ENCODE measurements around the gene FAF2. TPM values are rescaled to one million over a fixed set of nuclear protein-coding genes. Genes with fewer than 3 reads are reported as not detected.

FAF2 gene
- total and polyA plus RNA-seq, 10 of the 15 experiments (the other 5 are each of a cell fraction or from before 2014, with no cell fraction given) = 19.0 to 45.1 (median 35.6) TPM

GRCh38 chr5:176415952-176416924 lies 31.9 kb upstream of the FAF2 start, which contains the start of gene CLTB:
Gene CLTB, minus strand, starts transcription at chr5:176416539. Its CDS starts 176 bp downstream, at chr5:176416363.
- ChIA-PET SMC1A (ENCODE audit: uncharacterized antibody, unreplicated experiment) (interaction anchor here (1.2 to 2.2 kb wide), 6 partner anchors 9 to 231 kb away, joined by 3 to 9 read pairs (median 6); partner anchors contain the start of genes RNF44 and TSPAN17), CTCF (interaction anchor here (0.7 to 3.4 kb wide), 20 partner anchors 10 to 245 kb away, joined by 3 to 18 read pairs (median 5); partner anchors contain the start of genes FAF2 and KIAA1191), POLR2A (interaction anchor here (1.0 to 2.0 kb wide), 3 partner anchors 119 to 127 kb away, joined by 3 to 9 read pairs (median 4); no protein-coding TSS in a partner anchor), RAD21 (ENCODE audit: unreplicated experiment) (interaction anchor here (0.6 to 2.2 kb wide), 13 partner anchors 12 to 686 kb away, joined by 3 to 17 read pairs (median 4); partner anchors contain the start of genes FAF2, KIAA1191 and RNF44)
- WGBS (ENCODE audit: insufficient coverage, insufficient replicate concordance, low lambda C conversion rate, missing lambda C conversion rate) = 2% methylated on average over 105 of the region's 107 CpGs
- H3K27me3 ChIP-seq (replicated peaks in 1 of 2; ENCODE audit: control insufficient read depth in 2 of 2, insufficient read depth in 2 of 2, low read length in 1 of 2) = no peaks in the 10 kb centered on the region
- FAIRE-seq (peak; percentile 31), ATAC-seq (peak; percentile 99), DNase-seq (ENCODE audit: low read depth, low spot score) (peak; percentile 37)
- in situ Hi-C loops (cut with MboI) (no loop called here), intact Hi-C loops (cut with micrococcal nuclease; ENCODE audit: unreplicated experiment) (loop anchor here (1.0 to 10.0 kb wide), 4 partner anchors 32 to 681 kb away; partner anchors contain the start of genes FAF2, RNF44 and TSPAN17)
- peak within 1 kb of the TSS; percentile 82 for H3K9ac ChIP-seq (ENCODE audit: control insufficient read depth, insufficient read depth, low read length)
- peak within 1 kb of the TSS; percentile 96 for H3K4me3 ChIP-seq
- BruUV-seq (replicated peaks) = no TSS peak
- peak within 1 kb of the TSS; percentile 93 for H3K4me2 ChIP-seq (ENCODE audit: control insufficient read depth, insufficient read depth)
- peak within 1 kb of the TSS; percentile 79 for H2AFZ ChIP-seq (ENCODE audit: control insufficient read depth, low read depth, low read length)
- no peaks in the 10 kb centered on the region for H3K9me3 ChIP-seq (replicated peaks; ENCODE audit: control insufficient read depth, insufficient read depth, low read length)
- H3K27ac ChIP-seq (ENCODE audit: control insufficient read depth, insufficient read depth) = peak within 1 kb of the TSS; percentile 65
- peaks cover 19% of the 10 kb centered on the region for H3K4me1 ChIP-seq (ENCODE audit: control insufficient read depth, insufficient read depth, low read length)
- no peaks in the 10 kb centered on the region for H3K36me3 ChIP-seq (ENCODE audit: control insufficient read depth in 2 of 2, insufficient read depth in 2 of 2, low read length in 1 of 2)
- no peaks in the 10 kb centered on the region for H4K20me1 ChIP-seq (ENCODE audit: control insufficient read depth, insufficient read depth)
- H3K79me2 ChIP-seq (ENCODE audit: control insufficient read depth, insufficient read depth, low read length) = peaks cover 5% of the 10 kb centered on the region
- no peak for TF ChIP-seq RBBP5 (conservative IDR thresholded peaks at IDR 0.05)
- TF ChIP-seq SMARCA5 (IDR thresholded peaks at IDR 0.05) = peak; percentile 96
- peak; percentile 68 for TF ChIP-seq SMC3 (IDR thresholded peaks at IDR 0.05; ENCODE audit: borderline replicate concordance, low read length)
- peak; percentile 83 for TF ChIP-seq YY1 (IDR thresholded peaks at IDR 0.05; ENCODE audit: low read depth, low read length)
- peak; percentile 89 for TF ChIP-seq JUND (IDR thresholded peaks at IDR 0.05; ENCODE audit: low read depth, low read length)
- peak; percentile 67 for TF ChIP-seq KLF5 (IDR thresholded peaks at IDR 0.05; ENCODE audit: partially characterized antibody)
- TF ChIP-seq BCL3 (IDR thresholded peaks at IDR 0.05; ENCODE audit: borderline replicate concordance, insufficient read depth, low read depth, low read length, poor library complexity, severe bottlenecking) = no peak
- TF ChIP-seq STAT1 (conservative IDR thresholded peaks at IDR 0.05) = 0 out of 2 replicates have a peak, but pooled peaks have one; percentile 40
- TF ChIP-seq NR2C2 (IDR thresholded peaks at IDR 0.05; ENCODE audit: borderline replicate concordance, control insufficient read depth, insufficient read length, low read depth) = no peak
- TF ChIP-seq ZNF592 (IDR thresholded peaks at IDR 0.05) = peak; percentile 89
- TF ChIP-seq BACH1 (IDR thresholded peaks at IDR 0.05; ENCODE audit: borderline replicate concordance) = peak; percentile 93
- peak; percentile 61; the same call in 1 of the 2 replicates for TF ChIP-seq MEF2A (IDR thresholded peaks at IDR 0.05; ENCODE audit: insufficient read depth, low read depth, low read length)
- TF ChIP-seq POLR2AphosphoS5 (IDR thresholded peaks at IDR 0.05; ENCODE audit: low read length) = peak; percentile 45; the same call in 1 of the 2 replicates
- TF ChIP-seq GATAD2B (conservative IDR thresholded peaks at IDR 0.05; ENCODE audit: low read depth) = peak; percentile 97
- peak; percentile 98 for TF ChIP-seq RB1 (IDR thresholded peaks at IDR 0.05; ENCODE audit: borderline replicate concordance)
- TF ChIP-seq ZNF207 (IDR thresholded peaks at IDR 0.05; ENCODE audit: borderline replicate concordance) = 0 out of 2 replicates have a peak, but pooled peaks have one; percentile 33
- peak; percentile 62; the same call in 1 of the 2 replicates for TF ChIP-seq SPI1 (IDR thresholded peaks at IDR 0.05; ENCODE audit: borderline replicate concordance, insufficient read depth, low read depth, low read length)

Measured in GM12878 (cell line).